ENCODE measurements around the gene OAS2.

DNA sequence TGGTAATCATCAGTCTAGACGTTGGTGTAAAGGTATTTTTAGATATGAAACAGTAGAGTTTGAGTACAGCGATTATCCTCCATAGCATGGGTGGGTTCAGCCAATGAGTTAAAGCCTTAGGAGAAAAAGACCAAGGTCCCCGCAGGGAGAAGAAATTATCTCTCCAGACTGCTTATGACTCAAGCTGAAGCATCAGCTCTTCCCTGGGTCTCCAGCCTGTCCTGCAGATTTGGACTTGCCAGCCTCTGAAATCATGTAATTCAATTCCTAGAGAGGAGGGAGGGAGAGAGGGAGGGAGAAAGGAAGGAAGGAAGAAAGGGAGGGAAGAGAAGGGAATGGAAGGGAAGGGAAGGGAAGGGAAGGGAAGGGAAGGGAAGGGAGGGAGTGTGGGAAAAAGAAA, 66.2 kb downstream of the OAS2 start:
- TF ChIP-seq, protein P1, sequence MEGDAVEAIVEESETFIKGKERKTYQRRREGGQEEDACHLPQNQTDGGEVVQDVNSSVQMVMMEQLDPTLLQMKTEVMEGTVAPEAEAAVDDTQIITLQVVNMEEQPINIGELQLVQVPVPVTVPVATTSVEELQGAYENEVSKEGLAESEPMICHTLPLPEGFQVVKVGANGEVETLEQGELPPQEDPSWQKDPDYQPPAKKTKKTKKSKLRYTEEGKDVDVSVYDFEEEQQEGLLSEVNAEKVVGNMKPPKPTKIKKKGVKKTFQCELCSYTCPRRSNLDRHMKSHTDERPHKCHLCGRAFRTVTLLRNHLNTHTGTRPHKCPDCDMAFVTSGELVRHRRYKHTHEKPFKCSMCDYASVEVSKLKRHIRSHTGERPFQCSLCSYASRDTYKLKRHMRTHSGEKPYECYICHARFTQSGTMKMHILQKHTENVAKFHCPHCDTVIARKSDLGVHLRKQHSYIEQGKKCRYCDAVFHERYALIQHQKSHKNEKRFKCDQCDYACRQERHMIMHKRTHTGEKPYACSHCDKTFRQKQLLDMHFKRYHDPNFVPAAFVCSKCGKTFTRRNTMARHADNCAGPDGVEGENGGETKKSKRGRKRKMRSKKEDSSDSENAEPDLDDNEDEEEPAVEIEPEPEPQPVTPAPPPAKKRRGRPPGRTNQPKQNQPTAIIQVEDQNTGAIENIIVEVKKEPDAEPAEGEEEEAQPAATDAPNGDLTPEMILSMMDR (conservative IDR thresholded peaks at IDR 0.05) = no peak
- TF ChIP-seq ZFX (IDR thresholded peaks at IDR 0.05) = no peak

All from C4-2B (cell line).